HUDEP-2 (cell line): ENCODE data around the gene PIP4K2C.
"Not testable (repeated sequence)": the region's sequence is repeated elsewhere in the genome, so short reads cannot be mapped to it uniquely, and the experiment has no call there.

ENCODE experiments used
- DNase-seq, 76 experiments: peaks; one replicate each; lab custom pipeline; 2025; ENCODE audit not compliant: unreplicated experiment in 76 of 76; lab: John Stamatoyannopoulos, UW

Gene PIP4K2C

DNA sequence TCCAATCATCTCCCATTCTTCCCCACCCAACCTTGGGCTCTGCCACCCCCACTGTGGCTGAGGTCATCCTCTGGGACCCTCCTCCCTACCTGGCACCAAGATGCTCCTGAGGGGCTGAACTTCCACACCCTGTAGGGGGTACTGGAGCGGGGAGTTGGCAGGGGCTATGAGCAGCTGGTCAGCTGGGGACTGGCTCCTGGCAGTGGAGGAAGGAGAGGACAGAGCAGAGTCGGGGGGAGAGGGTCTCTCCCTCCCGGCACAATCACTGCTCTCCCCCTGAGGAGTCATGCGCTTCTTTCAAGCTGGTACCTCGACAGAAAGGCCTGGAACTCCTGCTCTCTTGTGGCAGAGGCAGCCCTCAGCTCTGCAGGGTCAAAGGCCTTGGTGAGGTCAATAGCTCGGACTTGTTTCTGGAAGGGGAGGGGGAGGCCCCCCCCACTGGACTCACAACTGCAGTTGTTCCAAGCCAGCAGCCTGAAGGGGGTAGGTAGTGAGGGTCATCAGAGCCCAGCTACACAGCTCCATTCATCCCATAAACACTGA lies 40.0 kb downstream of the PIP4K2C start:
- DNase-seq: no peak

DNA sequence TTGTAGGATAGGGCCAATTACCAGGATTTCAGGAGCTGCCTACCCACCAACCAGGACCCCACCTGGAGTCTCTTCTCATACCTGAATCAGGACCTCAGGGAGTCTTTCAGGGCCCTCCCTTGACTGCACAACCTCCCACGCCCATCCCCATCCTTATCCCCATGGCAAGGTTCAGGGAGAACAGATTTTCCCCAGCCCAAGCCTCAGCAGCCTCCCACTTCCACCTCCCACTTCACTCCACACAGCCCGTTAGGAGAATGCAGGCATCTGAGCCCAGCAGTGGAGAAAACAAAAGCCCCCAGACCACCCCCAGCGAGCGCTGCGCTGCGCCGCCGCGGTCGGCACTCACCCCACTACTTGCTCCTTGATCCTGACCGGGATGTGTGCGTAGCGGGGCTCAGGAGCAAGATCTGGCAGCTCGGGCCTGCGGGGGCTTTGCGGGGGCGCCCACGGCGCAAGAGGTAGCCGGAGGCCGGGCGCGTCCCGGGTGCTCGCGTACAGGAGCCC lies 40.6 kb downstream of the PIP4K2C start:
- DNase-seq: no peak

DNA sequence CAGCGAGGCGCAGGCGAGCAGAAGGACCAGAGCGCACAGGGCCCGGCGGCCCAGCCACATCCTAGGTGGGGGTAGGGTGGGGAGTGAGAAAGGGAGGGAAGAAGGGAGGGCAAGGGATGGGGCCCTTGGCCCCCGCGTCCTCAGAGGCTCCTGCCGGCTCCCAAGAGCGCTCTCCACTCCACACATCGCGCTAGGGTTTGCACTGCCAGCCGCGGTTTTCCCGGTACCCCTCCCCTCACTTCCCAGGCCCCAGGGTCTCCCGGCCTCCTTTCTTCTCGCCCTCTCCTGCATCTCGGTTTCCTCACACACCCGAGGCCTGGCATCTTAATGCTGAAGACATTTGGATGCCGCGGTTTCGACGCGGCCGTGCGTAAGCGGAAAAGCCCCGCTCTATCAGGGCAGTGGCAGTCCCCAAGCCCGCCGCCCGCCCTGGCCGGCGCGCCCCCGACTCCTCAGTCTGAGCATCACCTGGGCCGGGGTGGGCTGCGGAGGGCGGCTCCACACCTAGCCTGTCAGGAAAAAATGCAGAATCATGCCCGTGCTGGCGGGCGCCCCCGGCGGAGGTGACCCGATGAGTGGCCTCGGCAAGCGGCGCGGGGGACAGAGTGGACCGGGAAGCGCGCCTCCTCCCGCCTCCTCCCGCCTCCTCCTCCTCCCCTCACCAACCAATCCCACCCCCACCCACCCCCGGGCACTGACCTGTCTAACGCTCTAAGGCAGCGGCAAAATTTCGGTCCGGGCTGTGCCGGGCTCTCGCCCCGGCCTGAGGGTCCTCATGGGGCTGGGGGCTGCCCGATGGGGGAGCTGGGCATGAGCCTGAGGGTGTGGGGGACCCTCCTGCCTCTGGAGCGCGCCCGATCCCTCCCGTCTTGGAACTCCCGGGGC lies 41.3 kb downstream of the PIP4K2C start:
- DNase-seq: no peak

DNA sequence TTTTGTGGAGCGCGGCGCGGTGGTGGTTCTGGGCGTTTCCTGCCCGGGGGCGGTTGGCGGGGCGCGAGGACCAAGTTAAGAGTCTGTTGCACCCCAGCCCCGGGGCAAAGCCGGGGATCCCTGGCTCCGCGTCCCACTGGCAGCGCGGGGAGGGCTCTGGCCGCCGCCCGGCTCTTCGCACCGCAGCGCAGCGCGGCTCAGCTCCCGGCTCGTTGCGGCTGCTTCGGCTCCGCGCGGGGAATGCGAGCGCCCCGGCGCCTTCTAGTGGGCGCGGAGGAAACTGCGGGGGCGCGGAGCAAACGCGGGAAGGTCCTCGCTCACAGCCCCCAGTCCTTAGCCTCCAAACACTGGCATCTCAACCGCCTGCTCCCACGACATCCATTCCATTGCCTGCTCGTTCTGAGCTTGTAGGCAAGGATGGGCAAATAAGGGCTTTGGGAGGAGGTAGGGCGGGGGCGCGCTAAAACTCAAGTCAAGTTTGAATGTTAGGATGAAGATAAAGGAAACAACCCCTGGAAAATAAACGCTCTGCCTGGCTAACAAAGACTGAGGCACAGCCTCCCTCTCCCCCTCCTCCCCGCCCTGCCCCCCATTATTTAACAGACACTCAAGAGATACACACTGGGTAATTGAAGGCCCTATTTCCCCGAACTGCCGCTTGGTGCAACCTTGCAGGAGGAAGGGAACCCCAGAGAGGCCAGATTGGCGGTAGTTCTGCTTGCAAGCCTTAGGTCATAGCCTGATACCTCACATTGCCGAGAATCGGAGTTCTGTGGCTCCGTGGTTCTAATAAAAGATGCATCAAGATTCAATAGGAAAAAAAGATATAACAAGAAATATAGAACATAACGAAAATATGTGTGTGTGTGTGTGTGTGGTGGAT lies 42.2 kb downstream of the PIP4K2C start, which contains the start of gene B4GALNT1:
B4GALNT1 (minus strand) TSS at position 244 of the 883 bp plus-strand sequence. CDS start 1,069 bp downstream, outside the sequence.
- DNase-seq: peak in 37 of 76 experiments; percentile 5 to 54 (median 33)

DNA sequence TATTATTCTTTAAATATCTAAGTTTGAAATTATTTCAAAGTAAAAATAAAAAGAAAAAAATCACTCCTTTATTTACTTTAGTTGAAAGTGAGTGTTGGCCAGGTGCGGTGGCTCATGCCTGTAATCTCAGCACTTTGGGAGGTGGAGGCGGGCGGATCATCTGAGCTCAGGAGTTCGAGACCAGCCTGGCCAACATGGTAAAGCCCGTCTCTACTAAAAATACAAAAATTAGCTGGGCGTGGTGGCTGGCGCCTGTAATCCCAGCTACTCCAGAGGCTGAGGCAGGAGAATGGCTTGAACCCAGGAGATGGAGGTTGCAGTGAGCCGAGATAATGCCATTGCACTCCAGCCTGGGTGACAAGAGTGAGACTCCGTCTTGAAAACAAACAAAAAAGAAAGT lies 45.7 kb downstream of the PIP4K2C start:
- DNase-seq: not testable (repeated sequence)

DNA sequence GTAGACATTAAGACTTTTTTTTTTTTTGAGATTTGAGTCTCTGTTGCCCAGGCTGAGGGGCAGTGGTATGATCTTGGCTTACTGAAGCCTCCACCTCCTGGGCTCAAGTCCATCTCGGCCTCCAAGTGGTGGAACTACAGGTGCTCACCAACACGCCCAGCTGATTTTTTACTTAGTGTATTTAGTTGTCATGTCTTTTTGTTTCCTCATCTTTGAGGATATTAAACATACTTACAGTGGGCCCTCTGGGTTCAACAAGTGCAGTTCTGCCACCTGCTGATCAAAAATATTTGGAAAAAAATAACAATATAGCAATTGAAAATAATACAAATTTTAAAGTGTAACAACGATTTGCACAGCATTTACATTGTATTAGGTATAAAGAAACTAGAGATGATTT lies 46.4 kb downstream of the PIP4K2C start:
- DNase-seq: no peak

DNA sequence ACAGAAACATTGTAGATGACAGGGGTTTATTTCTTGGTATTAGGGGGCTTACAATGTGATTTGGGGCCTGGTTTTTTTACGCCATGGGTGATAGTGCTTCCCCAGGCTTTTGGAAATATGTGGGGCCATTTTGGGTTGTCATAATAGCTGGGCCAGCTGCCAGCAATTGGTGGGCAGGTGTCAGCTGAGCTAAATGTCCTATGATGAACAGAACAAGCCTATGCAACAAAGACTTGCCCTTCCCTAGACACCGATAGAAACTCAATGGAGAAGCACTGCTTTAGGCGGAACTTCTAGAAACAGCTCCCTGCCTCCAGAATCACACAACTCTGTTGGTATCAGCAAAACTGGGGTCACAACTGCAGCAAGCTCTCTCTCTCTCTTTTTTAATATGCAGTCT lies 47.1 kb downstream of the PIP4K2C start:
- DNase-seq: no peak

DNA sequence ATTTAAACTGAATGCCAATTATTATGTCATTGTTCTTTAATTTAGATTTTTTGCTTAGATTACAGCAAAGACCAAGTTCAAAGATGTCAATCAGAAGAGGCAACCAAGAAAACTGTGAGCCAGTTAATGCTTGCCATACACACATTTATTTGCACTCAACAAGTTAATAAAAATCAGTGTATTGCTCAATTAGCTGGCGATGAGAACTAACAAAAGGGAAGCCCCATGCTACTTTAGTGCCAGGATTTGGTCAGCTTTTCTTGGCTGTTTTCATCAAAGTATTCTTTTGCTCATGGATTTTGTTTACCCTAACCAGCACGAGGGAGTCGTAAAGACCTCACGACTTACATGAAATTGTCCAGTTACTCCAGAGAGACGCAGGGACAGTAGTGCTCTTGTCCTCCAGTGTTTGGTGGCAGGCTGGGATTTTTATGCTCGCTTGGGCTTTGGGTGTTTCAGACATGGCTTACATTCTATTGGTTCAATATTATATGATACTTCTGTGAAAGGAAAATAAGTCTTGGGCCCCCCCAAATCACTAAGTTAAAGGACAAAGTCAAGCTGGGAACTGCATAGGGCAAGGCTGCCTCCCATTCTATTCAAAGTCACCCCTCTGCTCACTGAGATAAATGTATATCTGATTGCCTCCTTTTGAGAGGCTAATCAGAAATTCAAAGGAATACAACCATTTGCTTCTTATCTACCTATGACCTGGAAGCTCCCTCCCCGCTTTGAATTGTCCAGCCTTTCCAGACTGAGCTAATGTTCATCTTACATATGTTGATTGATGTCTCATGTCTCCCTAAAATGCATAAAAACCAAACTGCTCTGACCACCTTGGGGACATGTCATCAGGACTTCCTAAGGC lies 49.4 kb downstream of the PIP4K2C start:
- no peak for DNase-seq

DNA sequence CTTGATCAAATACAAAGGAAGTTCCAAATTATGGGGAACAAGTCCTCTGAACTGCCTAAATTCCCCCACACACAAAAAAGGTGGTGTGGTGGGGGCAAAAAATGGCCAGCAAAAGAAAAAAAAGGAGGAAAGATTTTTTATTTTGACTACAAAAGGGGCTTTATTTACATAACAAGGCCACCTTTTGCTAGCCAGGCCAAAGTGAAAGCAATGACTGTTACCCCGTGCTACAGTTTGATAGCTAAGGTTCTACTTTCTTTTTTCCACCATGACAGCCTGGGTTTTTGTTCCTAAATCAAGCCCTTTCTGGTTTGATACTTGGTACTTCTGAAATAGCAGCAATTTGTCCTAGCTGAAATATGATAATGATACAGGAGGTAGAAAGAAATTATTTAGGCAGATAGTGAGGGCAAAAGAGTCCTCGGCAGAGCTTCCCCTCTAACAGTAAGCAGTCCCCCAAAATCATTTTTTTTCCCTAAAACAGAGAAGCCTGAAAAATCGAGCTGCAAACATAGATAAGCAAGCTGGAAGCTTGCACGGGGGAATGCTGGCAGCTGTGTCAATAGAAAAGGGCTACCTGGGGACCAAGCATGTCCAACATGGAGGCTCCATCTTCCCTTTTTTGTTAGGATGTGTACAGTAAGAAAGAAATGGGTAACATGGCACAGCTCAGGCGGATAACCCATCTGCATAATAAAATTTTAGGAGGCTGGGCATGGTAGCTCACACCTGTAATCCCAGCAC lies 50.9 kb downstream of the PIP4K2C start:
- no peak for DNase-seq

DNA sequence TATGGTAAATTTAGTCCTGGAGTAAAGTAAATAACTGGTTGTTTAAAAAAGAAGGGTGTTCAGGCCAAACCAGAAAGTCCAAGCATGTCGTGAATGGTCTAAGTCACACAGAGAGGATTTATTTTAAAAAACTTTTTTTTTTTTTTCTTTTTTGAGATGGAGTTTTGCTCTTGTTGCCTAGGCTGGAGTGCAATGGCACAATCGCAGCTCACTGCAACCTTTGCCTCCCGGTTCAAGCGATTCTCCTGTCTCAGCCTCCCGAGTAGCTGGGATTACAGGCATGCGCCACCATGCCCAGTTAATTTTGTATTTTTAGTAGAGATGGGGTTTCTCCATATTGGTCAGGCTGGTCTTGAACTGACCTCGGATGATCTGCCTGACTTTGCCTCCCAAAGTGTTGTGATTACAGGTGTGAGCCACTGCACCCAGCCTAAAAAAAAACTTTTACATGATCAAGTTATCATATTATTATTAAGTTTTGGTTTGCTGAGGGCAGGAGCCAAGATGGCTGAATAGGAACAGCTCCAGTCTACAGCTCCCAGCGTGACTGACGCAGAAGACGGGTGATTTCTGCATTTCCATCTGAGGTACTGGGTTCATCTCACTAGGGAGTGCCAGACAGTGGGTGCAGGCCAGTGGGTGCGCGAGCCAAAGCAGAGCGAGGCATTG lies 55.1 kb downstream of the PIP4K2C start:
- DNase-seq: peak in 3 of 76 experiments; percentile 5 to 18 (median 7)

DNA sequence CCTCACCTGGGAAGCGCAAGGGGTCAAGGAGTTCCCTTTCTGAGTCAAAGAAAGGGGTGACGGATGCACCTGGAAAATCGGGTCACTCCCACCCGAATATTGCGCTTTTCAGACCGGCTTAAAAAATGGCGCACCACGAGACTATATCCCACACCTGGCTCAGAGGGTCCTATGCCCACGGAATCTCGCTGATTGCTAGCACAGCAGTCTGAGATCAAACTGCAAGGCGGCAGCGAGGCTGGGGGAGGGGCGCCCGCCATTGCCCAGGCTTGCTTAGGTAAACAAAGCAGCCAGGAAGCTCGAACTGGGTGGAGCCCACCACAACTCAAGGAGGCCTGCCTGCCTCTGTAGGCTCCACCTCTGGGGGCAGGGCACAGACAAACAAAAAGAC lies 55.7 kb downstream of the PIP4K2C start:
- not testable (repeated sequence) for DNase-seq
